ENCODE measurements around the gene ABHD5. TPM values are rescaled to one million over a fixed set of nuclear protein-coding genes. Genes with fewer than 3 reads are reported as not detected.
"Not testable (repeated sequence)": the region's sequence is repeated elsewhere in the genome, so short reads cannot be mapped to it uniquely, and the experiment has no call there.

ABHD5 gene
- total and polyA plus RNA-seq, 12 donors = 6.1 to 43.4 (median 21.9) TPM

GRCh38 chr3:43674345-43675085, 16.2 kb upstream of the ABHD5 start:
- H3K27me3 ChIP-seq = no peaks in the 10 kb centered on the region
- 53 to 66% (median 64%) methylated on average over 3 of the region's 3 CpGs for WGBS, 4 donors
- H3K9me3 ChIP-seq (replicated peaks in 1 of 3) = no peaks in the 10 kb centered on the region
- DNase-seq = no peak
- no peak overlapping the region for H3K27ac ChIP-seq
- TF ChIP-seq CTCF (IDR thresholded peaks at IDR 0.05) (no peak), POLR2A (IDR thresholded peaks at IDR 0.05) (no peak)
- no peak overlapping the region for H3K4me3 ChIP-seq
- H3K36me3 ChIP-seq (replicated peaks in 1 of 2) = no peaks in the 10 kb centered on the region
- no peaks in the 10 kb centered on the region for H3K4me1 ChIP-seq (replicated peaks in 1 of 2)
- intact Hi-C loops (cut with DNase I) = no loop called here

GRCh38 chr3:43675593-43675992, 15.1 kb upstream of the ABHD5 start:
- Histone ChIP-seq H3K4me1 (replicated peaks in 1 of 2) (no peaks in the 10 kb centered on the region), H3K27ac (no peak overlapping the region), H3K9me3 (replicated peaks in 1 of 3) (no peaks in the 10 kb centered on the region), H3K27me3 (no peaks in the 10 kb centered on the region), H3K4me3 (no peak overlapping the region), H3K36me3 (replicated peaks in 1 of 2) (no peaks in the 10 kb centered on the region)
- intact Hi-C loops (cut with DNase I) = no loop called here
- TF ChIP-seq POLR2A (IDR thresholded peaks at IDR 0.05) (no peak), CTCF (IDR thresholded peaks at IDR 0.05) (no peak)
- no peak for DNase-seq

GRCh38 chr3:43676441-43676840, 14.3 kb upstream of the ABHD5 start:
- Histone ChIP-seq H3K36me3 (replicated peaks in 1 of 2) (no peaks in the 10 kb centered on the region), H3K4me1 (replicated peaks in 1 of 2) (no peaks in the 10 kb centered on the region), H3K4me3 (no peak overlapping the region), H3K9me3 (replicated peaks in 1 of 3) (no peaks in the 10 kb centered on the region), H3K27ac (no peak overlapping the region), H3K27me3 (no peaks in the 10 kb centered on the region)
- no peak for DNase-seq
- TF ChIP-seq POLR2A (IDR thresholded peaks at IDR 0.05) (no peak), CTCF (IDR thresholded peaks at IDR 0.05) (no peak)
- intact Hi-C loops (cut with DNase I) = no loop called here
- 32 to 80% (median 74%) methylated on average over 1 of the region's 1 CpG for WGBS, 4 donors

GRCh38 chr3:43678375-43678774, 12.4 kb upstream of the ABHD5 start:
- DNase-seq; H3K4me3 ChIP-seq; H3K27ac ChIP-seq; intact Hi-C loops (cut with DNase I); H3K36me3 ChIP-seq (replicated peaks in 1 of 2); H3K9me3 ChIP-seq (replicated peaks in 1 of 3); H3K4me1 ChIP-seq (replicated peaks in 1 of 2); H3K27me3 ChIP-seq: not testable (repeated sequence)
- 93 to 99% (median 96%) methylated on average over 8 of the region's 8 CpGs for WGBS, 4 donors

GRCh38 chr3:43678887-43679449, 11.8 kb upstream of the ABHD5 start:
- H3K4me3 ChIP-seq; H3K9me3 ChIP-seq (replicated peaks in 1 of 3); H3K36me3 ChIP-seq (replicated peaks in 1 of 2); H3K4me1 ChIP-seq (replicated peaks in 1 of 2); H3K27ac ChIP-seq; DNase-seq; H3K27me3 ChIP-seq; intact Hi-C loops (cut with DNase I): not testable (repeated sequence)
- WGBS, 4 donors = 96 to 98% (median 97%) methylated on average over 17 to 20 of the region's 20 CpGs

- H3K4me1 ChIP-seq (replicated peaks in 1 of 2); H3K27ac ChIP-seq; H3K4me3 ChIP-seq; H3K36me3 ChIP-seq (replicated peaks in 1 of 2); H3K9me3 ChIP-seq (replicated peaks in 1 of 3); intact Hi-C loops (cut with DNase I); H3K27me3 ChIP-seq; DNase-seq: not testable (repeated sequence)
- WGBS, 4 donors = 90 to 96% (median 92%) methylated on average over 4 of the region's 4 CpGs
These were observed 9.9 kb upstream of the ABHD5 start for GRCh38 chr3:43680857-43681256.
